ENCODE data around the gene CDK5. TPM values are rescaled to one million over a fixed set of nuclear protein-coding genes. Genes with fewer than 3 reads are reported as not detected.

CDK5 gene
- total RNA-seq, 2 donors from 2014 or later = 13.1 to 18.5 TPM

DNA sequence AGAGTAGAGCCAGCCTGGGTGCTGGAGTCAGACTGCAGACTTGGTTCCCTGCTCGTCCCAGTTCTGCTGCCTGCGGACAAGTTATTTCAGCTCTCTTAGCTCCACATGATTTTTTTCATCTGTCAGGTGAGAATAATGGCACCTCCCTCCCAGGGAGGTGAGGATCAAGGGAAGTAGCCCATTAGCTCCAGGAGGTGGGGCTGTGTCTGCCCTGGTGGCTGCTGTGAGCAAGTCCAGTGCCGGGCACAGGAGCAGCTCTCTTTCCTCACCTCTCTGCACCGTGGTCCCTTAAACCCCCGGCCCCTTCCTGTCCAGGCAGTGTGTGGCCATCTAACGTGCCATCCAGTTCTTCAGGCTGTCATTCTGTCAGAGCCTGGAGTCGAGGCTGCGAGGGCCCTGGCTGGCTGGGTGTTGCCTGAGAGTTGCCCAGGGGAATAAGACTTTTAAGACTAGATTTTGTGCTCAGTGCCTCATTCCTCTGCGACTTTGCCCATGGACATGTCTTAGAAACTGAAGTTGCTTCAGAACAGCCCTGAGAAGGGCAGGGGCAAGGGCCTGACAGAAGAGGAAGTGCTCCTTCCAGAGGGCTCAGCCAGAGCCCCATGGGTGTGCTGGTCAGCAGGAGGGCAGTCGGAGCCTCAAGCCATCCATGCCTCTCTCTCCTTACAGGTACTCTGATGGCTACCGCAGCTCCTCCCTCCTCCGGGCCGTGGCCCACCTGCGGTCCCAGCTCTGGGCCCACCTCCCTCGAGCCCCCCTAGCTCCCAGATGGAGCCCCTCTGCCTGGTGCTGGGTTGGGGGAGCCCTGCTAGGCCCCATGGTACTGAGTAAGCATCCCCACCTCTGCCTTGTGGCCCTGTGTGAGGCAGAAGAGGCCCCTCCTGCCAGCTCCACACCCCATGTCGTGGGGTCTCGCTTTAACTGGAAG lies 24.5 kb downstream of the CDK5 start:
- 87% methylated on average over 17 of the region's 17 CpGs for WGBS
- intact Hi-C loops (cut with DNase I) = no loop called here
- Histone ChIP-seq H3K4me3 (no peak overlapping the region), H3K36me3 (peaks cover 0 to 10% of the 10 kb centered on the region in 2 donors), H3K9me3 (no peaks in the 10 kb centered on the region), H3K27me3 (replicated peaks; ENCODE audit: insufficient read depth) (no peaks in the 10 kb centered on the region), H3K27ac (no peak overlapping the region), H3K4me1 (replicated peaks) (peaks cover 5% of the 10 kb centered on the region)
- TF ChIP-seq, protein P1, sequence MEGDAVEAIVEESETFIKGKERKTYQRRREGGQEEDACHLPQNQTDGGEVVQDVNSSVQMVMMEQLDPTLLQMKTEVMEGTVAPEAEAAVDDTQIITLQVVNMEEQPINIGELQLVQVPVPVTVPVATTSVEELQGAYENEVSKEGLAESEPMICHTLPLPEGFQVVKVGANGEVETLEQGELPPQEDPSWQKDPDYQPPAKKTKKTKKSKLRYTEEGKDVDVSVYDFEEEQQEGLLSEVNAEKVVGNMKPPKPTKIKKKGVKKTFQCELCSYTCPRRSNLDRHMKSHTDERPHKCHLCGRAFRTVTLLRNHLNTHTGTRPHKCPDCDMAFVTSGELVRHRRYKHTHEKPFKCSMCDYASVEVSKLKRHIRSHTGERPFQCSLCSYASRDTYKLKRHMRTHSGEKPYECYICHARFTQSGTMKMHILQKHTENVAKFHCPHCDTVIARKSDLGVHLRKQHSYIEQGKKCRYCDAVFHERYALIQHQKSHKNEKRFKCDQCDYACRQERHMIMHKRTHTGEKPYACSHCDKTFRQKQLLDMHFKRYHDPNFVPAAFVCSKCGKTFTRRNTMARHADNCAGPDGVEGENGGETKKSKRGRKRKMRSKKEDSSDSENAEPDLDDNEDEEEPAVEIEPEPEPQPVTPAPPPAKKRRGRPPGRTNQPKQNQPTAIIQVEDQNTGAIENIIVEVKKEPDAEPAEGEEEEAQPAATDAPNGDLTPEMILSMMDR (IDR thresholded peaks at IDR 0.05) = no peak
- TF ChIP-seq POLR2AphosphoS5 (IDR thresholded peaks at IDR 0.05) (no peak), POLR2A (IDR thresholded peaks at IDR 0.05) (no peak)
- no peak for DNase-seq (ENCODE audit: low spot score)

DNA sequence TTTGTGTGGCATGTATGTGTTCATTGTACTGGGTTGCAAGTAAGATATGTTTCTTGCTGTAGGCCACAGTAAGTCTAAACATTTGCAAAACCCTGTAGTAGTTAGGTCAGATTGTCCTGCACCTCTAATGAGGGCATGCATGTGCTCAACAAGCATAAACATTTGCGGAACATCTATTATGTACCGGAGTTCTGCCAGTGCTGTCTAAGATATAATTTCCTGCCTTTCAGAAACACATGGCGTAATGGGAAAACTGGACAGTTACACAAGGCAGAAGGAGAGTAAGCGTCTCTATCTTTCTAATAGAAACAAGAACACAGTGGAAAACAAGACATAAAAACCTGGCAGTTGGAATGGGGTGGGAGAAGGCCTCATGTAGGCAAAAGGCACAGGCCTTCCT lies 26.7 kb downstream of the CDK5 start:
- DNase-seq (ENCODE audit: low spot score) = no peak
- Histone ChIP-seq H3K4me1 (replicated peaks) (peaks cover 9% of the 10 kb centered on the region), H3K36me3 (no peaks in the 10 kb centered on the region), H3K27ac (peak overlapping the region in 1 of 2 donors; percentile 46), H3K27me3 (replicated peaks; ENCODE audit: insufficient read depth) (no peaks in the 10 kb centered on the region), H3K4me3 (no peak overlapping the region), H3K9me3 (no peaks in the 10 kb centered on the region)
- WGBS = 67% methylated on average over 4 of the region's 4 CpGs
- intact Hi-C loops (cut with DNase I) = no loop called here
- TF ChIP-seq POLR2A (IDR thresholded peaks at IDR 0.05) (no peak), POLR2AphosphoS5 (IDR thresholded peaks at IDR 0.05) (peak; percentile 60)

DNA sequence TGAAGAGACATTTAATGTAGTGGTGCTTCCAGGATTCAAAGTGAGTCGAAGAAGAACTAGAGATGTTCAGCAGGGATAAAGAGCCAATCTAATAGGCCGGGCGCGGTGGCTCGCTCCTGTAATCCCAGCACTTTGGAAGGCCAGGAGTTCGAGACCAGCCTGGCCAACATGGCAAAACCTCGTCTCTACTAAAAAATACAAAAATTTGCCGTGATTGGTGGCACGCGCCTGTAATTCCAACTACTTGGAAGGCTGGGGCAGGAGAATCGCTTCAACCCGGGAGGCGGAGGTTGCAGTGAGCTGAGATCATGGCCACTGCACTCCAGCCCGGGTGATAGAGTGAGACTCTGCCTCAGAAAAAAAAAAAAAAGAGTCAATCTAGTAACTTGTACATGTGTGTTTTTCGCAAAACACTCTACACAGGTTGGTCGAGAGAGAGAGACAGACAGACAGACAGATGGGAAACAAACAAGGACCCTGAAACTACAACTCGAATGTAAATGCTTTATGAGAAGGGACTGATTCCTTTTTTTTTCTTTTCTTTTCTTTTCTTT lies 28.7 kb downstream of the CDK5 start:
- 57% methylated on average over 17 of the region's 17 CpGs for WGBS
- no peak for DNase-seq (ENCODE audit: low spot score)
- intact Hi-C loops (cut with DNase I) = loop anchor here (5.0 kb wide), 1 partner anchor 83 kb away; no protein-coding TSS in a partner anchor
- Histone ChIP-seq H3K4me3 (peak overlapping the region; percentile 58 to 63), H3K4me1 (replicated peaks) (peaks cover 9% of the 10 kb centered on the region), H3K27ac (peak overlapping the region; percentile 86 to 88), H3K27me3 (replicated peaks; ENCODE audit: insufficient read depth) (no peaks in the 10 kb centered on the region), H3K9me3 (no peaks in the 10 kb centered on the region), H3K36me3 (no peaks in the 10 kb centered on the region)
- TF ChIP-seq, protein P1 (IDR thresholded peaks at IDR 0.05) = no peak
- TF ChIP-seq POLR2A (IDR thresholded peaks at IDR 0.05) = no peak
- TF ChIP-seq POLR2AphosphoS5 (IDR thresholded peaks at IDR 0.05) = no peak

DNA sequence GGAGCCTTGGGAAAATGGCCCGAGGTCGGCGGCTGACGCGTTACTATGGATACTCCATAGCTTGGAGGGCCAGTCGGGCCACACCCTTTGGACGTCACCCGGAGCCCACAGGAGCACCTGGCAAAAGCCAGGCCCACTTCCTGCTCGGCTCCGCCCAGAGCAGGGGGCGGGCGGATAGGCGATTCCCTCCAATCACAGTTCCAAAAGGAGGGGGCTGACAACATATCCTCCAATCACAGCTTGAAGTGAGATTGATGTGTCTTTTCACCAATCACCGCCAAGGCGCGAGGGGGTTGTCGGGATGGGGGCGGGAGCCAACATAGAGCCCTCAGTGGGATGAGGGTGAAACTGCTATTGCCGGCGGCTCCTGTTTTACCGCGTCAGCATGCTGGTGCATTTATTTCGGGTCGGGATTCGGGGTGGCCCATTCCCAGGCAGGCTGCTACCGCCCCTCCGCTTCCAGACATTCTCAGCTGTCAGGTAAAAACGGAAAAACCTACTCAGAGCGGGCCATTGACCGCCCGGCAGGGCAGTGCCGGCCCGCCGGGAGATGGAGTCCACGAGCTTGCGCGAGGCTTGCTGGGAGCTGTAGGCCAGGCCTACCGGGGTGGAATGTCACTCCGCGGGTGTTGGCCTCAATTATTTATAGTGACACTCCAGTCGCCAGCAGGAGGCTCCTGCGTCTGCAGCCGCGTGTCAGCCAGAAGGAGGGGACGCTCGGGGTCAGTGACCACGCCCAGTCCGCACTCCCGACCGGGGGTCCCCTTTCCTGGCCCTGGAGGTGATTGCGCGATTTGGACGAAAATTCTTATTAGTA lies 29.4 kb downstream of the CDK5 start, which contains the start of gene ABCB8:
ABCB8 (plus strand) TSS at position 320 of the 817 bp plus-strand sequence; CDS start at position 386, 66 bp downstream.
- TF ChIP-seq, protein P1 (IDR thresholded peaks at IDR 0.05) = peak; percentile 19 to 77 (median 52)
- TF ChIP-seq POLR2AphosphoS5 (IDR thresholded peaks at IDR 0.05) (peak; percentile 78), POLR2A (IDR thresholded peaks at IDR 0.05) (peak; percentile 47)
- DNase-seq (ENCODE audit: low spot score) = peak; percentile 98
- Histone ChIP-seq H3K4me1 (replicated peaks) (peaks cover 9% of the 10 kb centered on the region), H3K9me3 (no peaks in the 10 kb centered on the region), H3K36me3 (no peaks in the 10 kb centered on the region), H3K27me3 (replicated peaks; ENCODE audit: insufficient read depth) (no peaks in the 10 kb centered on the region), H3K4me3 (peak within 1 kb of the TSS; percentile 58 to 63), H3K27ac (peak within 1 kb of the TSS; percentile 86 to 88)
- WGBS = under 1% methylated on average over 49 of the region's 53 CpGs
- intact Hi-C loops (cut with DNase I) = loop anchor here (5.0 kb wide), 1 partner anchor 84 kb away; no protein-coding TSS in a partner anchor

Data from prostate gland (tissue), 2 donors.